GM12878 (cell line): ENCODE measurements around the gene TRIOBP.

ENCODE experiments used
- BCLAF1 ChIP-seq: fragments of 450-650 bp; IDR thresholded peaks from 2 replicates; pipeline ENCODE4 v1.6.1; 2017; ENCODE audit warnings: antibody characterized with exemption, mild to moderate bottlenecking, moderate library complexity
- CREB1 ChIP-seq: IDR thresholded peaks from 2 replicates; pipeline ENCODE4 v1.6.1; 2012; ENCODE audit warnings: low read depth, mild to moderate bottlenecking, inconsistent platforms
- CREM ChIP-seq: IDR thresholded peaks from 2 replicates; pipeline ENCODE4 v1.6.1; 2014; ENCODE audit warnings: antibody characterized with exemption, low read depth
- NFYB ChIP-seq: IDR thresholded peaks from 2 replicates; pipeline ENCODE4 v1.6.1; 2011; ENCODE audit warnings: low read depth, mild to moderate bottlenecking, low read length, improper control_type of control experiment, moderate library complexity; ENCODE audit not compliant: insufficient read depth
- SRF ChIP-seq, 2 experiments: IDR thresholded peaks; 2 replicates each; pipeline ENCODE4 v1.6.1; 2011; ENCODE audit warnings: low read depth in 2 of 2, low read length in 2 of 2, mild to moderate bottlenecking in 1 of 2, moderate library complexity in 1 of 2
- TAF1 ChIP-seq: IDR thresholded peaks from 2 replicates; pipeline ENCODE4 v1.6.1; 2011; ENCODE audit warnings: mild to moderate bottlenecking, low read depth, low read length, borderline replicate concordance
- TF ChIP-seq, protein P1 (sequence below): fragments of 450-650 bp; IDR thresholded peaks from 2 replicates; pipeline ENCODE4 v1.6.1; 2017; ENCODE audit warnings: mild to moderate bottlenecking
- TF ChIP-seq, protein P2 (sequence below), 3 experiments: IDR thresholded peaks in 2 of 3; conservative IDR thresholded peaks in 1 of 3; 2 replicates each; pipeline ENCODE4 v1.5.1; 2011; ENCODE audit warnings: low read depth in 3 of 3, low read length in 3 of 3, mild to moderate bottlenecking in 3 of 3, control low read depth in 2 of 3, moderate library complexity in 2 of 3, inconsistent platforms in 1 of 3, mixed read lengths in 1 of 3; ENCODE audit not compliant: control insufficient read depth in 2 of 3, insufficient read depth in 1 of 3; ENCODE audit errors: extremely low read depth in 1 of 3

DNA sequence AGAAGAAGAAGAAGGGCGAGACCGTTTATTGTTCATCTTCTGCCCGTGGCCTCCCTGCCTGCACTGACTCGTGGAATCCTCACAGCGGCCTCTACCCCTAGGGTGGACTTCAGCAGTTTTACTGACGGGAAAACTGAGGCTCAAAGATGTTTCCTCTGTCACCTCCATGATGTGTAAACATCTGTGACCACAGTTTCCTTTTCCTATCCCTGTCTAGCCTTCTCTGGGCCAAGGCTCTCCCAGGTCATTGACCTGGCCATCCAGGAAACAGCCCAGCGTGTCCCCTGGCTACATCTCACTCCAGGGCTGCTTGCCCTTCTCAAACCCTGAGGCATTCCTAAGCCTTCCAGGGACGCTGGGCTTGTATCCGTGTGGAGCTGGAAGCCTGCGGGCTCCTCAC lies 61.8 kb downstream of the TRIOBP start:
- no peak for TF ChIP-seq NFYB
- no peak for TF ChIP-seq SRF (IDR thresholded peaks at IDR 0.05; ENCODE audit: low read depth in 2 of 2, low read length in 2 of 2)
- TF ChIP-seq, protein P1, sequence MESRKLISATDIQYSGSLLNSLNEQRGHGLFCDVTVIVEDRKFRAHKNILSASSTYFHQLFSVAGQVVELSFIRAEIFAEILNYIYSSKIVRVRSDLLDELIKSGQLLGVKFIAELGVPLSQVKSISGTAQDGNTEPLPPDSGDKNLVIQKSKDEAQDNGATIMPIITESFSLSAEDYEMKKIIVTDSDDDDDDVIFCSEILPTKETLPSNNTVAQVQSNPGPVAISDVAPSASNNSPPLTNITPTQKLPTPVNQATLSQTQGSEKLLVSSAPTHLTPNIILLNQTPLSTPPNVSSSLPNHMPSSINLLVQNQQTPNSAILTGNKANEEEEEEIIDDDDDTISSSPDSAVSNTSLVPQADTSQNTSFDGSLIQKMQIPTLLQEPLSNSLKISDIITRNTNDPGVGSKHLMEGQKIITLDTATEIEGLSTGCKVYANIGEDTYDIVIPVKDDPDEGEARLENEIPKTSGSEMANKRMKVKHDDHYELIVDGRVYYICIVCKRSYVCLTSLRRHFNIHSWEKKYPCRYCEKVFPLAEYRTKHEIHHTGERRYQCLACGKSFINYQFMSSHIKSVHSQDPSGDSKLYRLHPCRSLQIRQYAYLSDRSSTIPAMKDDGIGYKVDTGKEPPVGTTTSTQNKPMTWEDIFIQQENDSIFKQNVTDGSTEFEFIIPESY, result no peak
- TF ChIP-seq, protein P2, sequence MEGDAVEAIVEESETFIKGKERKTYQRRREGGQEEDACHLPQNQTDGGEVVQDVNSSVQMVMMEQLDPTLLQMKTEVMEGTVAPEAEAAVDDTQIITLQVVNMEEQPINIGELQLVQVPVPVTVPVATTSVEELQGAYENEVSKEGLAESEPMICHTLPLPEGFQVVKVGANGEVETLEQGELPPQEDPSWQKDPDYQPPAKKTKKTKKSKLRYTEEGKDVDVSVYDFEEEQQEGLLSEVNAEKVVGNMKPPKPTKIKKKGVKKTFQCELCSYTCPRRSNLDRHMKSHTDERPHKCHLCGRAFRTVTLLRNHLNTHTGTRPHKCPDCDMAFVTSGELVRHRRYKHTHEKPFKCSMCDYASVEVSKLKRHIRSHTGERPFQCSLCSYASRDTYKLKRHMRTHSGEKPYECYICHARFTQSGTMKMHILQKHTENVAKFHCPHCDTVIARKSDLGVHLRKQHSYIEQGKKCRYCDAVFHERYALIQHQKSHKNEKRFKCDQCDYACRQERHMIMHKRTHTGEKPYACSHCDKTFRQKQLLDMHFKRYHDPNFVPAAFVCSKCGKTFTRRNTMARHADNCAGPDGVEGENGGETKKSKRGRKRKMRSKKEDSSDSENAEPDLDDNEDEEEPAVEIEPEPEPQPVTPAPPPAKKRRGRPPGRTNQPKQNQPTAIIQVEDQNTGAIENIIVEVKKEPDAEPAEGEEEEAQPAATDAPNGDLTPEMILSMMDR (IDR thresholded peaks at IDR 0.05 in 2 of 3, conservative IDR thresholded peaks at IDR 0.05 in 1 of 3; ENCODE audit: control insufficient read depth in 2 of 3, extremely low read depth in 1 of 3, insufficient read depth in 1 of 3, low read depth in 3 of 3, low read length in 3 of 3), result no peak
- TF ChIP-seq BCLAF1, result no peak
- TF ChIP-seq TAF1, result no peak
- TF ChIP-seq CREB1, result no peak
- TF ChIP-seq CREM, result no peak
